ENCODE data around the gene ADGRE1. TPM values are rescaled to one million over a fixed set of nuclear protein-coding genes. Genes with fewer than 3 reads are reported as not detected.

The ADGRE1 gene
- total and polyA plus RNA-seq, 2 of the 8 experiments (the other 6 are each of a cell fraction or from before 2014, with no cell fraction given): not detected

DNA sequence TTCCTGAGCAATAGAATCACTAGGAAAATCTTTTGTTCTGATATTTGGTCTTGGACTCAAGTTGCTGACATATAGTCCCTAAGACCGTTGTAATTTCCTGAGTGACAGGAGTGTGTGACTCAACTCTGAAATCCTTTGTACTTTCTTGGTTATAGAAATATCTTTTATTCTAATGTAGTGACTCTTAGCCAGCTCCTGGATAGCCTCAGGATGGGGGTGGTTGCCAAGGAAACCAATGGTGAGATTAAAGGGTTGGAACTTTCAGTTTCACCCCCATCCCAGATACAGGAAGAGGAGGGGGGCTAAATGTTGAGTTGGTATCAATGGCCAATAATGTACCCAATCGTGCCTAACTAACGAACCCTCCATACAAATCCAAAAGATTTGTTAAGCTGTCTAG, 92.0 kb downstream of the ADGRE1 start:
- Histone ChIP-seq H3K23me2 (ENCODE audit: low read depth, low read length) (no peaks in the 10 kb centered on the region), H3K79me1 (ENCODE audit: low read depth, low read length) (no peaks in the 10 kb centered on the region), H3K4ac (replicated peaks; ENCODE audit: insufficient read length, low read depth, low read length) (no peak overlapping the region), H4K91ac (replicated peaks; ENCODE audit: insufficient read length, low read length) (no peak overlapping the region), H3K4me2 (ENCODE audit: insufficient read depth in 1 of 2, low read depth in 2 of 2, low read length in 2 of 2) (no peak overlapping the region), H3K4me1 (replicated peaks in 1 of 4; ENCODE audit: control insufficient read depth in 3 of 4, insufficient read depth in 4 of 4, low read length in 3 of 4) (no peaks in the 10 kb centered on the region), H2BK120ac (replicated peaks; ENCODE audit: low read depth, low read length) (no peak overlapping the region), H3K9me3 (ENCODE audit: insufficient read depth in 2 of 2, low read depth in 1 of 2, low read length in 1 of 2) (peaks cover 64 to 86% of the 10 kb centered on the region in 2 experiments), H3K23ac (ENCODE audit: insufficient read length) (no peak overlapping the region), H3K27me3 (replicated peaks in 1 of 4; ENCODE audit: control insufficient read depth in 3 of 4, extremely low read depth in 1 of 4, insufficient read depth in 3 of 4, low read length in 3 of 4) (no peaks in the 10 kb centered on the region), H4K8ac (ENCODE audit: extremely low read depth, insufficient read depth, low read length) (no peak overlapping the region), H3K14ac (ENCODE audit: insufficient read length) (no peak overlapping the region), H3K18ac (ENCODE audit: extremely low read depth, low read length) (no peak overlapping the region), H3K9ac (replicated peaks in 1 of 4; ENCODE audit: extremely low read depth in 1 of 4, low read depth in 3 of 4, low read length in 3 of 4) (no peak overlapping the region), H4K20me1 (replicated peaks in 1 of 2; ENCODE audit: control insufficient read depth in 1 of 2, insufficient read depth in 2 of 2, low read length in 2 of 2) (no peaks in the 10 kb centered on the region), H2BK5ac (ENCODE audit: low read depth, low read length) (no peak overlapping the region), H3K27ac (ENCODE audit: low read depth, low read length) (no peak overlapping the region), H2AK5ac (ENCODE audit: low read depth, low read length) (no peak overlapping the region), H3K36me3 (ENCODE audit: control insufficient read depth in 2 of 4, insufficient read depth in 4 of 4, low read length in 3 of 4) (no peaks in the 10 kb centered on the region; a peak in 1 of 8 replicates), H3K79me2 (ENCODE audit: control insufficient read depth in 1 of 2, insufficient read depth in 2 of 2, low read length in 2 of 2) (no peaks in the 10 kb centered on the region), H2BK15ac (ENCODE audit: low read length) (no peak overlapping the region), H4K5ac (ENCODE audit: insufficient read length, low read depth, low read length) (no peak overlapping the region), H2AFZ (ENCODE audit: low read length) (no peak overlapping the region), H3K4me3 (ENCODE audit: extremely low read depth in 1 of 4, insufficient read depth in 2 of 4, low read depth in 3 of 4, low read length in 4 of 4) (no peak overlapping the region), H2BK20ac (ENCODE audit: low read length) (no peak overlapping the region), H2BK12ac (ENCODE audit: low read depth, low read length) (no peak overlapping the region), H3K56ac (replicated peaks; ENCODE audit: insufficient read length, low read depth, low read length) (no peak overlapping the region)
- no peak for TF ChIP-seq GTF2F1 (IDR thresholded peaks at IDR 0.05; ENCODE audit: borderline replicate concordance, low read depth, low read length)
- no peak for TF ChIP-seq ZNF274 (IDR thresholded peaks at IDR 0.05; ENCODE audit: borderline replicate concordance, extremely low read depth, low read length)
- no peak for TF ChIP-seq POLR2AphosphoS5 (IDR thresholded peaks at IDR 0.05; ENCODE audit: low read depth, low read length)
- no peak for TF ChIP-seq CEBPB (IDR thresholded peaks at IDR 0.05; ENCODE audit: low read depth, low read length)
- no peak for TF ChIP-seq RAD21 (IDR thresholded peaks at IDR 0.05 in 1 of 2, conservative IDR thresholded peaks at IDR 0.05 in 1 of 2; ENCODE audit: low read depth in 2 of 2, low read length in 2 of 2)
- TF ChIP-seq CBX5 (IDR thresholded peaks at IDR 0.05; ENCODE audit: low read depth, low read length): no peak
- TF ChIP-seq SIRT6 (IDR thresholded peaks at IDR 0.05; ENCODE audit: low read length): no peak
- no peak for TF ChIP-seq MAFK (IDR thresholded peaks at IDR 0.05; ENCODE audit: low read depth, low read length)
- no peak for TF ChIP-seq POU5F1 (IDR thresholded peaks at IDR 0.05; ENCODE audit: low read depth, low read length)
- TF ChIP-seq TAF7 (optimal IDR thresholded peaks at IDR 0.05; ENCODE audit: borderline replicate concordance, low read depth, low read length): no peak
- DNase-seq (ENCODE audit: low read depth in 1 of 2, low spot score in 2 of 2) (no peak), FAIRE-seq (no peak)
- CTCF ChIA-PET (ENCODE audit: partially characterized antibody): interaction anchor here (1.2 kb wide), 1 partner anchor 24 kb away, joined by 3 read pairs; no protein-coding TSS in a partner anchor
- POLR2A ChIA-PET (ENCODE audit: partially characterized antibody): no interaction called here
- WGBS, 2 experiments (ENCODE audit: extremely low coverage in 1 of 2, insufficient coverage in 1 of 2, insufficient read length in 1 of 2, insufficient replicate concordance in 2 of 2, low coverage in 1 of 2, low lambda C conversion rate in 2 of 2, missing lambda C conversion rate in 1 of 2): 93% methylated on average over 3 of the region's 3 CpGs; no CpG with 5 or more reads in 1 of the 2 experiments

Data from H1 (cell line).